Islet precursor cell (in vitro differentiated cells): ENCODE measurements around the gene MACROD2.
A peak's percentile ranks its signal among the peaks of the same experiment; 100 is the strongest.

Source experiments
- DNase-seq: peaks from one replicate; pipeline ENCODE4 v3.0.0-alpha.2; 2018

The MACROD2 gene

DNA sequence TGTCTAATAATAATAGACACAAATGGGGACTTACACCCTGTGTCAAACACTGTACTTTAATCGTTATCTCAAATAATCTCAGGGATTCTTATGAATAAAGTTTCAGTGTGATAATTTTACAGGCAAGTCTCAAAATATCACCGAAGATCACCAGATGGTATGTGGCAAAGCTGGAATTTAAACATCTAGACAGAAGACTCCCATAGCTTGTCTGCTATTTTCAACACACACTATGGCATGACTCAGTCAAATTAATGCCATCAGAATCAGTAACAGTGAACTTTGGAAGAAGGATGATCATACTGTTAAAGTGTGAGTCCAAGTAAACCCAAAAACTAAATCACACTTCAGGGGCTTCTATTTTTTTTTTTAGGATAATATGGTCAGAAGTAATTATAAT lies 1209.7 kb downstream of the MACROD2 start:
- no peak for DNase-seq

DNA sequence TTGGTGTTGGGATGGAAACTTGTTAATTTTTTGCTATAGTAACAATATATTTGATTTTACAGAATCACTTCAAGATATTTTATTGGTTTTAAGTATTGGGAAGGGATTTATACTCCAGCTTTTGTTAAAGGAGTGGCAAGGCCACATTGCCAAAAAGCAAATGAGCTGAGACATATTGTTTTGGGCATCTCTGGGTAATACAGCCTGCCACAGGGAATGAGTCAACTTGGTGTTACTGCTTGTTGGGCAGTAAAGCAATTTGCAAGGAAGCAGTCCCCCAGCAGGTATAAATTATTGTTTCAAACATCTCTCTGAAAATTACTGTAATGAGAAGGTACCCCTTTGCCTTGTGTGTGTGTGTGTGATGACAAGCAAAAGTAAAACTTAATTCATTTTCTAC lies 1210.4 kb downstream of the MACROD2 start:
- no peak for DNase-seq

DNA sequence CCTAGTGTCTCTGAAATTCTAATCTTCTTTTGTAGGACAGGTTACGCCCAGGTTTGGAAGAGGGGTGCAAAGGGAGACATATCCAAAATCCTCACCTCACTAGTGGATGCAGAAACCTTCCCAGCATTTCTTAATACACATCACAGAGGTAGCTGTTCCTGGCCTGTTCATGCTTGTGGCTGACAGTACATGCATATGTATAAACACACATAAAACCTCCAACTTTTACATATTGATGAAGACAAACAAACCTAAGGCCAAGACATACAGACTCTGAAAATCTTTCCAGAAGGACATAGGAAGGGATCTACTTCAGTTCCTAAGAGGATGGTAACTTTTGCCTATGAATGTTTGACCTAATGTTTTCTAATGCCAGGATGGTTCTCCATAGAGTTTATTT lies 1214.2 kb downstream of the MACROD2 start:
- no peak for DNase-seq

DNA sequence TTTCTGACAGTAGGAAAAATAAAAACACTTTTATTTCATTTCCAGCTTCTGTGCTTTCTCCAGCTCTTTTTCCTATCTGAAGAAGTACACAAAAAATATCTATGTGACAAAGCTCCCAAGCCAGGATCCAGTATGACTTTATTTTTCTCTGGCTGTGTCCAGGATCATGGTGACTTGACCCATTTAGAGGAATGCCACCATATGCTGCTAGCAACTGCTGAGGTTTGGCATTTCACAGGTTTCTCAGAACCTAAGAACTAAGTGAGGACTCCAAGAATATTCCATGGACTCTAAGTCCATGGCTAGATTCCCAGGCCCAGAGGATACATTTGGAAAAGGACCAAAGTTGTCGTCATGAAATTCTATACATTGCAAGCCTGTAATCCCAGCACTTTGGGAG lies 1218.7 kb downstream of the MACROD2 start:
- DNase-seq = no peak

DNA sequence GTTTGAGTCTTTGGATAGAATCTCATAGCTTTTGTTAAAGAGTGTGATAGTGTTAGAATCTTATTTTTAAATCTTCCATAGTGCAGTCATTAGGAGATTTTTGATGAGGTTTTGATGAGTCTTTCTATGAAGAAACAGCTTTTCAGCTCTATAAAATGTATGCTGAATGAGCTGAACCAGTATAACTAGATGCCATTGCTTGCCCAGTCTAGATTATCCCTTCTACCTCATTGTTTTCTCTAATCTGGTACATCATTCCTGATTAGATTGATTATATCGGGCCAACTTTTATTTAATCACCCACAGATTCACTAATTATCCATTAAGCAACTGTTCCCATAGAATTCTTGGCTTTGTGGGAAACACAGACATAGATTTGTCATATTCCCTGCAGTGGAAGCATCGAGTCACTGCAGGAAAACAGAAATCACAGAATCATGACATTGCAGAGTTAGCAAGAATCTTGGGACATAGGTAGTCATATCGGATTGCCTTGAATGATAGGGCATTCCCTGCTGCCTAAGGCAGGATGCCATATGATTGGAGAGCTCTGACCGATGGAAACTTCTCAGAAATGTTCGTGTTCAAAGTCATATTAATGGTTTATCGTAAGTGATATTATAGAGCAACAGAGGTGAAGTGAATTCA lies 1224.8 kb downstream of the MACROD2 start:
- DNase-seq = no peak

DNA sequence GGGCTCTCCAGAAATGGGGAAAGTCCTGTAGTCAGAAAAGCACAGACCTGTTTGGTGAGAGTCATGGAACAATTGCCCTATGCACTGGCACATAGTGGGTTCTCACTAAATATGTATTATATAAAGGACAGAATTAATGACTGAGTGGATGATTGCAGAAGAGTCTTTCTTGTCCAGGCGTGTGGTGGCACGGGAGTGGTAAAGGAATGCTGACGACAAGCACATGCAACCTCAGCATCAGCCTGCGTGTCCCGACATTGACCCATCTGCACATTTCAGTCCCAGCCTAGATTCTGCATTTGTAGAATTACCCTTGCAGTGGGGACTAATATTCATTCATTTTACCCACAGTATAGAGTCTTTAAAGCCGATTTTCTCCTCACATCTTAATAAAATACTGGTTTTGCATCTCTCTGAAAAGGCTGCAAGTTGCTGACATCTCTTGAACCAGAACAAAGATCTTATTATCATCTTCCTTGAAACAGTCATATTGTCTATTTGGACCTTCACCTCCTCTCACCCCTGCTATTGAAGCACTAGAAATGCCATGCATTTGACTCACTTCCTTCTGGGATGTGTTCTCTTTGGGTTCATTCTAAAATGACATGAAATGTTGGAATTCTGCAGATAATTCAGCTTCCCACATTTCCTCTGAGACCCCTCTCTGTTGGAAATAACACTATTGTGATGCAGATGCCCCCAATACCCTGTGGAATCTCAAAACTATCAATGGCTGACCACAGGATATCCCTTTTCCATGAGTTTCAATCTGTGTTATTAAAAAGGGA lies 1225.7 kb downstream of the MACROD2 start:
- DNase-seq = no peak

DNA sequence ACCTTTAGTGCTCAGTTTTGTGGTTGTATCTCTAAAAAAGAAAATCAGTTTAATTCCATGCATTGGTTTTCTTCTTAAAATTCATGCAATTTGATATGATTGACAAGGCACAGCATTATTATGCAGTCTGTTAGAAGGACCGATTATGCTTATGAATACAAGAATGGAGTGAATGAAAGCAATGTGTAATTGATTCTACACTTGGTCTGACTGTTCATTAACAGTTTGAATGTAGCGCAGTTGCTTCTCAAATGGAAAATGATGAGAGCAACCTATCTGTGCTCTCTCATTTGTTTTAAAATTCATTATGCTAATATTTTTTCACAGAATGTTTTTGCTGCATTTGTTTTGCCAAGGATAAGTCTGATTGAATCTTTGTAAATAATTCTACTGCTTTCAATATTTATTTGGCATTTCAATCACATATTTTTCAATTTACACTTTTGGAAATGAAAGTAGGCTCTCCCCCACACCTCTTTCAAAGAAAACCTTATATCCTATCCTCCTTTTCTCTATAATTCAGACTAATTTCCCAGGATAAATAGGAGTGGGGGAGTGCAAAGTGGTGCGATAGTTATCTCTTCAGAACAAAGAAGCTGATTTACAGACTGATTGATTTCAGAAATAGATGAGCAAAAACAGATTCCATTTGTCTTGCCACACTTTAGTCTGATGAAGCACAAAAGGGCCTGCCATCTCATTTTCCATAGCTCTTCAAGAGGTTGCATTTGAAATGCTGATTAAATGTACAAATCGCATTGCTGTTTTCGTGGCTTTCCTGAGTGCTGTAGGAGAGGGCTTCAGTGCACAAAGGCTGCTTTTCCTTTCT lies 1227.4 kb downstream of the MACROD2 start:
- DNase-seq = no peak

DNA sequence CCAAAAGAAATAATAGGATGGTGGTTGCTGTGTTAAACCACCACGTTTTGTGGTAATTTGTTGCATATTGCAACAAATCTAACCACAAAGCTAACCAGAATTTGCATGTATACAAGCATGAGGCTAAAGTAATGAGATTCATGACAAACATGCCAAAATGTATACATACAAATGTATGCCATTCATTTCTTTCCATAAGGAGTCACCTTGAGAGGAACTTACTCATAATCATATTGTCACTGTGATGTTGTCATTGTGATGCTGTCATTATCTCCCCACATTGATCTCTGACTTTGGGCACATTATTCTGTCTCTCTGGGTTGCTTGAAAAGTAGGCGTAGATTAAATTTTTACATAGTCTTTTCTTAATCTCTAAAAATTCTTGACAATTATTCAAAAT lies 1228.9 kb downstream of the MACROD2 start:
- no peak for DNase-seq

DNA sequence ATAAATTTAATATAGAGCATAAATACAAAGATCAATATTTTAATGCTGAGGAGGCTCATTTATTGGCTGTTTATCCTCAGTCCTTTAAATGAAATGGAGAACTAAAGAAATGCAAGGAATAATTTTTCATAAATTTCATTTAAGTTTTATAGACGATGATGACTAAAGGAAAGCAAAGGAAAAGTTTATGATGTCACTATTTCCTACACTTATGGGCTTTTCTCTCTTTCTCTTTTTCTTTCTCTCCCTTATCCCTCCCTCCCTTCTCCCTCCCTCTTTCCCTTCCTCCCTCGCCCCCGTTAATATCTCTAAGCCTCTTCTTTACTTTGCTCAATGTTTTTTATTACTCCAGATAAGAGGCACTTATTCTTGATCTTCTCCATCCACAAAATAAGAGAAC lies 1231.8 kb downstream of the MACROD2 start:
- no peak for DNase-seq

DNA sequence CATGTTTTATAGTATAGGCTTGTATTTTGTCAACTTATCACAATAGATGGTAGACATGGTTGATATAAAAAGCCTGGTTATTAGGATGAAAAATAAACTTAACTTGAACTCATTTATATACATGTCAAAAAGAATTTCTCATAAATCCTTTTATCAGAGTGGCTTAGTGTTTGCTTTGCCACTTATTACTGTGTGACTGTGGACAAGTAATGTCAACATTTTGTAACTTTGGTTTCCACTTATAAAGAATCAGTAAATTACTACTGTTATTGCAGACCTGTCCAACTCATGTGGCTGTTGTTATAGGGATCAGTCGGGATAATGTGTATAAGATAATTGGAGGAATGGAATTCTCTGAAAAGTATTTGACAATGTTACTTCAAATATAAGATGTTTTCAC lies 1236.9 kb downstream of the MACROD2 start:
- DNase-seq = no peak

DNA sequence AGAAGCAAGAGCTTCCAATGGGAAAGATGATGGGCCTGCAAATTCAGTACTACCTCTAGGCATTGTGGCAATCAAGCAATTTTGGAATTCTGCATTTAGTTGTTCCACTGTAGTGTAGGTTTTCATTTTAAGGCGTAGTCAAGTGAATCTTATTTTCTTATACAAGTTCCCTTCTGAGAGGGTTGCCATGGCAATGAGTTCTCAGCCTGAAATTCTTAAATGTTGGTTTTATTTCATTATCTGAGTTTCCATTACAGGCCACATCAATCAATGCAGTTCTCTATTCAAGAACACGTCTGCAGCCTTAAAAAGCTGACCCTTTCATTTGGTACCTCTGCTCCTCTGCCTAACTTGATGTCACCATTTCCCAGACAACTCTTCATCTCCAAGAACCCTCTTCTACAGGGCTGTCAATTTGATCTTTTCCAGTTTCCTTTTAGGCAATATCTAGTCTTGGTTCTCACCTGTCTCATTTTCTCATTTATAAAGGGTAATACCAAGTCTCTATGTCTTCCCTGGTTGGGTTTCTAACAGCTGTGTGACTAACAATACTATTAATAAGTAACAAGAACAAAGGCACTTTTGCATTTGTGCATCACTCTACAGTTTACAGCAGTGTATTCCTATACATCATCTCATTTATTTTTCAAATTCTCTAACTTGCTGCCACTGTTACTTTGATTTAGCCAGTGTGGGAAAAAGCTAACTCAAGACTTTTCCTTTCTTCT lies 1240.3 kb downstream of the MACROD2 start:
- DNase-seq = no peak

DNA sequence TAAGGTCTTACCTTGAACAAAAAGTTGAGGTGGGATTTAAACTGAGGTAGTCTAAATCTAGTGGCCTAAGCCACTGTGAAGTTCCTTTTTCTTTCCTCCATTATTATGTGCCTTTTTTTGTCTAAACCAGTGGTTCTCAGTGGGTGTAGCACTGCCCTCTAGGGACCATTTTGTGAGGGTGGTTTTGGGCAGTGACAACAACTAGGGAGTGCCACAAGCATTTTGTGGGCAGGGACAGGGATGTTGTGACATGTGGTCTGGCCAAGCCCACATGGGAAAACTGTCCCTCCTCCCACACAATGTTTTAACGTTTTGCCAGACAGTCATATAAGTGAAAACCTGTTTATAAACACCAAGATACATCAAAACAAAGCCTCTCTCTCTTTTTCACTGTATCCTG lies 1241.5 kb downstream of the MACROD2 start:
- DNase-seq = peak; percentile 74

DNA sequence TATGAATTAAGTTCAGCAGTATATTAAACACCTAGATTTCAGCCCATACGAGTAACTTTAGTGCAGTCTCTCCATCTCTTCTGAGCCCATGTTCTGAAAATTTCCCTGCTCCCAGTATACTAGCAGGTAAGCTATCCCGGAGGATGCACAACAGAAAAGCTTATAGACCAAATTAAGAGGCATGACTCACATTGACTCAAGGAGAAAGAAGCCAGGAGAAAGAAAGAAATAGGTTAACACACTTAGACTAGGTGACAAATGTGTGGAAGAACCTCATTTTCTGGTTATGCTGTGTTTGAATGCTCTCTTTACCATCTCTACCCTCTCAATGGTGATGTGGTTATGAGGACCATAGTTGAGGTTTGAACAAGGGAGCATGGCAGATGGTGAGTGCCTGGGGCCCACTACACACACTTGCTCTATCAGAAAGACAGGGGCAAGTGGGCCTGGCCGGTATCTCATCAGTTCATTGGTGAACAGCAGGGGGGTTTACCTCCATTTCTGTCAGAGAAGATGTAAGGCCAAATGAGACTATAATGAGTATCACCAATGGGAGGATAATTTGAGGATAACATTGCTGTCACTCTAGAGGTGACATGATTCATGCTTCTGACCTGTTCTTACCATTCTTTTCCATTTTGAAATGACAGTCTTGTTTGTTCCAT lies 1244.4 kb downstream of the MACROD2 start:
- DNase-seq = no peak

DNA sequence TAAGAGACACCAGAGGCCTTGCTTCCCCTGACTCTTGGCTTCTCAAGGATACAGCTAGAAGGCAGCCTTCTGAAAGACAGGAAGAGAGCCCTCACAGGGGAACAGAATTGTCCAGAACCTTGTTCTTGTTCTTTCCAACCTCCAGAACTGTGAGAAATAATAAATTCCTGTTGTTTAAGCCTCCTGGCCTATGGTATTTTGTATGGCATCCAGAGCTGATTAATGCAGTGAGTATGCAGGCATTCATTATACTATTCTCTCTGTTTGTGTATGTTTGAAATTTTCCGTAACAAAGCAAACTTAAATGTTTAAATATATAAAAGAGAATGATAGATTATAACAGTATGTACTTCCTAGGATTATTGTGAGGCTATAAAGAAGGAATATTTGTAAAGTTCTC lies 1245.5 kb downstream of the MACROD2 start:
- no peak for DNase-seq

DNA sequence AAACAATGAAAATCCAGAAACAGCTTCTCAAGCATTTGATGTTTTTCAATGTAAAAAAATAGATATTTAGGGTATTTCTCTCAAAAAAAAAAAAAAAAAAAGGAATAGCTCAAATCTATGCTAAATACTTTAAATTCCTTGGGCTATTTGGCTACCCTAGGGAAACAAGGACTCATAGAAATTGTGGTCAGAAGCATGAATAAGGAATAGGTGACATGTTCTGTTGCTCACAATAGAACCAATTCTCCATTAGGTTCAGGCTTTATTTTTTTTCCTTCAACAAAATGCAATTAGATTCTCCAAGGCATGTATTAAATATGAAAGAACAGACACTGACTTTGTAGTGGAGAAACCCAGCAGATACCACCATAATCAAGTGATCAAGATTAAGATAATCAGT lies 1246.4 kb downstream of the MACROD2 start:
- DNase-seq = no peak

DNA sequence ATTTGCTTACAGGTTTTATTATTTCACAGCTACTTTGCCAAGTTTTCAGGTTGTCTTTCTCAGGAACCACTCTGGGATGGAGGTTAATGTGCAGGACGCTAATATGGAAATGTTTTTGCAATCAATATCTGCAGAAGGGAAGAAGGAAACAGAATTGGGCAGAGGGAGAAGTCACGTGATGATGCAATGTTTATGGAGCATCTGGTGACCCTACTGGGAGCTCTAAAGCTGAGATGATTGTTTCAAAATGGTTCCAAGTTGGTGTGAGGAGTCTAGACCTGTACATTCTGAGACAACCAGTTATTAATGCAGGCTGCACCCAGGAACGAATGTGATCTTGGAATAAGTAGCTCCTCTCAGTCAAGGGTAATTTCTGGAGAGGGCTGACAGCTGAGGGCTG lies 1247.5 kb downstream of the MACROD2 start:
- no peak for DNase-seq

DNA sequence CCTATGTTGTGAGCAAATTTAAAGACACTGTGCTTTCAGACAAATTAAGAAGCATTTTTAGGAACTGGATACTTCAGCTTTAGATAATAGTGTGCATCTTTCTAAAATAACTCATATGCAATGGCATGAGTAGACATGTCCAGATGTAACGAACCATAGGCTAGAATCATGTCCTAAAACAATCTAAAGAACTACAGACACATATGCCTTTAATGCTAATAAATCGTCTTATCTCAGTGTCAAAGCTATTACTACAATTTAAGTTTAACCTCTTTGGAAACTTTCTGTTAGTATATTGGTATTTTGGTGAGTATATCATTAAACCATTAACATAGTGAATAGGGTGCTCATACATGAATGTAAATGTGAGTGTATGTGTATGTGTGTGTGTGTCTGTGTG lies 1250.6 kb downstream of the MACROD2 start:
- no peak for DNase-seq

DNA sequence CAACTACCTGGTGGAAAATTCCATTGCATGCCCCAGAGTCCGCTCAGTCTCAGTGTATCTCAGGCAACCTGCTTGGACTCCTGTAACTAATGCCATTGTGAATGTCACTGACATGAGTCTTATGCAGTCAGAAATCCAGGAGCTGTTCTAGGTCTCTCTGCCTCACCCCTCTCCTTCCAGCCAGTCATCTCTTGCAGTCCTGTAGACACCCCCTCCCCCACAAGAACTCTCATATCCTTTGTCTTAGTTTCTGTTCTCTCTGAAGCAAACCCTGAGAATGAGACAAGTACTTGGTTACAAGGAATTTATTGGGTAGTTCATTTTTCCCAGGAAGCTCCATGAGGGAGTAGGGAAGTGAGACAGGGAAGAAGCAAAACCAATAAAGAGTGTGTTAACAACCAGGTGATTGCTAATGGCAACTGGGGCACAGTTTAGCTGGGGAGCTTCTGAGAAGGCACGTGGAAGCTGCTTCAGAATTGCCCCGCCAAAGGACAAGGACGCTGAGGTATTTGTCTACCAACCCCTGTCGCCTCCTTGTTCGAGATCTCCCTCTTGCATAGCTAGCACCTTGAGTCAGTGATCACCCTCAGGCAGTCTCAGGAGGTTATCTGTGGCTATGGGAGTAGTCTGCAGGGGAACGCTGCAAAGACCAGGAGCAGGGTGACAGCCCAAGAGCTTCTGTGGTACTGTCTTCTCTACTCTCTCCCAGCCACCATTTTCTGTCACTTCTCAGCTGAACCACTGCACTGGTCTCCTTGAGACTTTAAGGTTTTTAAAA lies 1253.5 kb downstream of the MACROD2 start:
- peak; percentile 75 for DNase-seq

DNA sequence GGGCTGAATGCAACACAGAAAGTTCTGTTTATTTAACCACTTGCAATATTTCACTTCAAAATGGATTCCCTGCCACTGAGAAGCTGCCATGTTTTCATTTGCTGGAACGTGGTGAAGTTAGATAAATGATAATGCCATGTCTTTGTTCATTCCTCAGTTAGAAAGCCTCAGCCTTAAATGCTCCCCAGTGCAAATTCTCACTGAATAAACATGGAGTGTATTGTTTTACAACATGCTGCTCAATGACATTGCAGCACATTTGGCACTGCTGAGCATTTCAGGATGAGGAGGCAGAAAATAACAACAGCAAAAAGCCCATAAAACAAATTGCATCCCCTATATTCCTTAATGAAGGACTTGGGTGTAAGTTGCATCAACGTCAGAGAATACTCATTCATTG lies 1255.9 kb downstream of the MACROD2 start:
- DNase-seq = no peak

DNA sequence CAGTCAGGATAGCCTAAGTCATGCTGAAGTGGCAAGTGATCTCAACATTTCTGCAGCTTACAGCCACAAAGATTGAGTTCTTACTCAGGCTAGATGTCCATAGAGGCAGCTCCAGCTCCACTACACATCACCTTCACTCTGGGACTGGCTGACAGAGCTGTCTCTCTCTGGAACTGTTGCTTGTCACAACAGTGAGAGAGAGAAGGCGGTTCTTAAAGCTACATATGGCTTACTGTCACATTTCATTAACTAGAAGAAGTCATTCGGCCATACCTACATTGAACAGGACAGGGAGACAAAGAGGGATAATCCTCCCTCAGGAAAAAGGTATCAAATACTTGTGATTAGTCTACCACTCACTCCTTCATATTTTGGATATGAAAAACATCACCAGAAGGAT lies 1257.0 kb downstream of the MACROD2 start:
- no peak for DNase-seq

DNA sequence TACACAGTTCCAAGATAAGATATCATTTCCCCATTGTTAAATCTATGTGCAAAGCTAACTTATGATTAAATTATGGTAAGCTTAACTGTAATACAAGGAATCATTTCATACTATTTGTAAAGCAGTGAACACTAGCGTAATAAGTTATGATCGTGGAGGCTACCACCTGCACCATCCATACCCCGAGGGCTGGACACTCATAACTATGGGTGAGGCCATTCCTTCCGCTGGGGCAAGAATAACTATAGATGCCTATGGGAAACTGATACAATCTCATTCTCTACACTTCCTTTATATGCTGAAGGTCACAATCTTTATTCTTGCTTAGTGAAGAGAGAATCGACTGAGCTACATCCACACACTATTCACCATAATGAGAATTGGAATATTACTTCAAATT lies 1258.1 kb downstream of the MACROD2 start:
- DNase-seq = no peak
